IgD-negative memory B cell (primary cell): Measurements from ENCODE around the gene UFD1. TPM values are rescaled to one million over a fixed set of nuclear protein-coding genes. Genes with fewer than 3 reads are reported as not detected.
A peak's percentile ranks its signal among the peaks of the same experiment; 100 is the strongest.
"Not testable (repeated sequence)": the region's sequence is repeated elsewhere in the genome, so short reads cannot be mapped to it uniquely, and the experiment has no call there.

ENCODE experiments used
- H3K27ac Mint-ChIP-seq, 3 donors: one replicate each; pipeline ENCODE4 v1.8.0; 2020 to 2022; ENCODE audit warnings: mild to moderate bottlenecking in 3 of 3, mixed read lengths in 3 of 3, moderate library complexity in 1 of 3
- H3K27me3 Mint-ChIP-seq: one replicate; pipeline ENCODE4 v1.8.0; 2021; ENCODE audit warnings: mixed read lengths
- H3K36me3 Mint-ChIP-seq: one replicate; pipeline ENCODE4 v1.8.0; 2020; ENCODE audit warnings: mild to moderate bottlenecking, mixed read lengths
- H3K4me1 Mint-ChIP-seq, 3 donors: one replicate each; pipeline ENCODE4 v1.8.0; 2020 to 2022; ENCODE audit warnings: mixed read lengths in 3 of 3, mild to moderate bottlenecking in 1 of 3
- H3K4me3 Mint-ChIP-seq, 4 donors: one replicate each; pipeline ENCODE4 v1.8.0; 2020 to 2022; ENCODE audit warnings: mild to moderate bottlenecking in 4 of 4, mixed read lengths in 4 of 4, moderate library complexity in 3 of 4
- H3K9me3 Mint-ChIP-seq, 3 donors: one replicate each; pipeline ENCODE4 v1.8.0; 2020 to 2021; ENCODE audit warnings: mixed read lengths in 3 of 3, mild to moderate bottlenecking in 1 of 3
- polyA plus RNA-seq: library from polyadenylated mRNA; unstranded; fragments of 300-500 nt; fragmentation: Illumina TruSeq; gene quantifications from one replicate; pipeline ENCODE4 v1.2.3, GENCODE V29; 2021

UFD1 gene
- polyA plus RNA-seq, 1 donor from 2014 or later = 52.1 TPM

DNA sequence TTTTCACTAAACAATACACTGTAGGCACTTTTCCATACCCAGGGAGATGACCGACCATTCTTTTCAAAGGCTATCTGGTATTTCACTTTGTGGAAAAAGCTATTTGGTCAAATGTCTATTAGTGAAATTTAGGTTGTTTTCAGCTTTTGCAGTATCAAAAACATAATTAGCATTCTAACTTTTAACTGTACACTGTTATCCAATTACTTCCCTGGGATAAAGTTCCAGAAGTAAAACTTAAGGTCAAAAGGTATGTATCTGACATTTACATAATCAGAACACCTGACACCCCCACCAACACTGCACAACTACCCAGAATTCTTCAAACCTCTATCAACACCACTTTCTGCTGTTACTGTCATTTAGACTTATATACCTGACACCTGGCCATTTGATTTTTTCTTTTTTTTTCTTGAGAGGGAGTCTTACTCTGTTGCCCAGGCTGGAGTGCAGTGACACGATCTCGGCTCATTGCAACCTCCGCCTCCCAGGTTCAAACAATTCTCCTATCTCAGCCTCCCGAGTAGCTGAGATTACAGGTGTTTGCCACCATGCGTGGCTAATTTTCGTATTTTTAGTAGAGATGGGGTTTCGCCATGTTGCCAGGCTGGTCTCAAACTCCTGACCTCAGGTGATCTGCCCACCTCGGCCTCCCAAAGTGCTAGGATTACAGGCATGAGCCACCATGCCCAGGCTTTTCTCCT lies 33.6 kb downstream of the UFD1 start:
- Mint-ChIP-seq H3K4me3 (peak overlapping the region in 3 of 4 donors; percentile 4 to 72 (median 57)), H3K27ac (peak overlapping the region in 2 of 3 donors; percentile 6 to 31), H3K4me1 (peaks cover 25 to 38% (median 25%) of the 10 kb centered on the region in 3 donors)
- not testable (repeated sequence) for H3K27me3 Mint-ChIP-seq, H3K36me3 Mint-ChIP-seq, H3K9me3 Mint-ChIP-seq

DNA sequence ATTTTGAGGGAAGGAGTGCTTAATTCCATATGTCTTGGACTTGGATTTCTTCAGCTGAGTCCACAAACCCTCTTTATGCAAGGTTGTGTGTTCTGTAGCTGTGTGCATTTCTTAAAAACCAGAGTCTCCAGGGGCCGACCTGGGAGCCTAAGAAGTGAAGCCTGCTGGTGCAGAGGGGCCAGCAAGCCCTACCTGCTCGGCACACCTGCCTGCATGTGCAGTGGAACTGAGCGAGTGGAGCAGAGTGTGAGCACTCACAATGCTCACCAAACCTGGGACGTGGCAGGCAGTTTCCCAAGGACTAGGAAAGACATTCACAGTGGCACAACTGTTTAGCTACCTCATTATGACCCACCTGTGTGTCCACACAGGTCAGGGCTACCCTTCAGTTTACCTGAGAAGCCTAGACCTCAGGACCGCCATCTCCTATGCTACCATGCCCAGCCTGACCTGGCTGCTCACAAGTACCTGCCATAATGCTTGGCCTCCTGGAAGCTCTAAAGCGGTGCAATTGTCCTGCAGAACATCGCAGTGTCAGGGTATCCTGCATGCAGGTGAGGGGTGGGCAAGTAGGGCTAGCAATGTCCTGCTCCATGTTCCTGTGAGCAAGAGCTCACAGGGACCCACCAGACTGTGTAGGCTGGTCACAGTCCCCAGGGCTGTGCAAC lies 35.3 kb downstream of the UFD1 start:
- Mint-ChIP-seq H3K27ac (peak overlapping the region in 2 of 3 donors; percentile 1 to 34), H3K4me1 (peaks cover 22 to 37% (median 25%) of the 10 kb centered on the region in 3 donors), H3K36me3 (peaks cover 2% of the 10 kb centered on the region), H3K4me3 (peak overlapping the region in 1 of 4 donors; percentile 48), H3K27me3 (no peaks in the 10 kb centered on the region), H3K9me3 (no peaks in the 10 kb centered on the region)

DNA sequence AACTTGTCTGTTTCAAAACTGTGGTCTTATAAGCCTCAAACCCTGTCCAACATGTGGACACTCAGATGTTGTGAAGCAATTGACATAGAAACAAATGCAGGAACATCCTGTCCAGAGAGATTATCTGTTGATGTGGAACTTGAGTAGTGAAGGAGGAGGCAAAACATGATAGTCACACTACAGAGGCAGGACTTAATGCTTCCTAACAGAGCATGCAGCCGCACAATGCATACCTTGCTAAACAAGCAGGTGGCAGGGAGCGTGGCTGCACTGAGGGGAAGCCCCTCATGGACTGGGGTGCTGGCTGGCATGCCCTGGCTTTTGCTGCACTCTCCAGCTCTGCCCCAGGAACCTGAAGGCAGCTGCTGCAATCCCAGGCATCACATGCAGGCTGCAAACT lies 36.8 kb downstream of the UFD1 start:
- Mint-ChIP-seq H3K27me3 (no peaks in the 10 kb centered on the region), H3K27ac (peak overlapping the region in 1 of 3 donors; percentile 43), H3K4me3 (peak overlapping the region in 1 of 4 donors; percentile 72), H3K4me1 (peaks cover 16 to 29% (median 20%) of the 10 kb centered on the region in 3 donors), H3K36me3 (peaks cover 2% of the 10 kb centered on the region), H3K9me3 (no peaks in the 10 kb centered on the region)

DNA sequence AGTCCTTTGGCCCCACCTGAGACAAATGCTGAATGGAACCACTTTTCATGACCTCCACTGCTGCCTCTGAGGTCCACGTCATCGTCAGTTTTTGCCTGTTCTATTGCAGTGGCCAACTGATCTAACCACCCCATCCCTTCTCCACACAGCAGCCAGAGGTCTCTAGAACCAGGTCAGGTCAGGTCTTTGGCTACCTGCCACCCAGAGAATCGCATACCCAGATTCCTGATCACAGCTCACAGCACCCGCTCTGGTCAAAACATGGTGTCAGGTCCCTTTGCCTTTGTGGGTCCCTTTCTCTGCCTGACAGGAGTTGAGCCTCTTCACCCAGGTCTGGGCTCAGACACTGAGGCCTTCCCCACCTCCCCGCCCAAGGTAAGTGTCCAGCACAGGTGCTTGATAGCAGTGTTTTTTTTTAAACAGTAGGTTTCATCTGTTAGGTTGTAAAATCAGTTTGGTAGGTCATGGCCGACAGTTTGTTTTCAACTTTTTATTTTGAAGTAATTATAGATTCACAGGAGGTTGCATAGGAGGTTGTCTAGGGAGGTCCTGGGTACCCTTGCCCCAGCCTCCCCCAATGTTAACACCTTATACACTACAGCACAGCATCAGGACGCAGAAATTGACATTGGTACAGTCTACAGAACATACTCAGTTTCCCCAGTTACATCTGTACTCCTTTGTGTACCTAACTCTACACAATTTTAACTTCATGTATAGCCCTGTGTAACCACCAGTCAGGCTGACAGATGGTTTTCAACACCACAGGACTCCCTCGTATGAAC lies 38.4 kb downstream of the UFD1 start:
- H3K27ac Mint-ChIP-seq = peak overlapping the region in 1 of 3 donors; percentile 73
- H3K4me3 Mint-ChIP-seq = peak overlapping the region in 1 of 4 donors; percentile 32
- H3K36me3 Mint-ChIP-seq = peaks cover 2% of the 10 kb centered on the region
- peaks cover 9 to 21% (median 10%) of the 10 kb centered on the region in 3 donors for H3K4me1 Mint-ChIP-seq
- H3K27me3 Mint-ChIP-seq = no peaks in the 10 kb centered on the region
- H3K9me3 Mint-ChIP-seq = no peaks in the 10 kb centered on the region

DNA sequence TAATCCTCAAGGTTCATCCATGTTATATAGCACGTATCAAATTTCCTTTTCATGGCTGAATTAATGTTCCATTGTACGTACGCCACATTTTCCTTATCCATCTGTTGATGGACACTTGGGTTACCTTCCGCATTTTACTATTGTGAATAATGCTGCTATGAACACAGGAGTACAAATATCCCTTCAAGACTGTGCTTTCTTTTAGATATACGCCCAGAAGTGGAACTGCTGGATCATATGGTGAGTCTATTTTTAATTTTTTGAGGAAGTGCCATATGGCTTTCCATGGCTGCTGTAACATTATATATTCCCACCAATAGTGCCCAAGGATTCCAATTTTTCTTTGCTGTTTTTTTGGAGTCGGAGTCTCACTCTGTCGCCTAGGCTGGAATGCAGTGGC lies 40.7 kb downstream of the UFD1 start:
- Mint-ChIP-seq H3K27me3 (no peaks in the 10 kb centered on the region), H3K27ac (peak overlapping the region in 1 of 3 donors; percentile 39), H3K4me1 (peaks cover 16 to 23% (median 18%) of the 10 kb centered on the region in 3 donors), H3K9me3 (no peaks in the 10 kb centered on the region), H3K4me3 (peak overlapping the region in 1 of 4 donors; percentile 13), H3K36me3 (no peaks in the 10 kb centered on the region)

DNA sequence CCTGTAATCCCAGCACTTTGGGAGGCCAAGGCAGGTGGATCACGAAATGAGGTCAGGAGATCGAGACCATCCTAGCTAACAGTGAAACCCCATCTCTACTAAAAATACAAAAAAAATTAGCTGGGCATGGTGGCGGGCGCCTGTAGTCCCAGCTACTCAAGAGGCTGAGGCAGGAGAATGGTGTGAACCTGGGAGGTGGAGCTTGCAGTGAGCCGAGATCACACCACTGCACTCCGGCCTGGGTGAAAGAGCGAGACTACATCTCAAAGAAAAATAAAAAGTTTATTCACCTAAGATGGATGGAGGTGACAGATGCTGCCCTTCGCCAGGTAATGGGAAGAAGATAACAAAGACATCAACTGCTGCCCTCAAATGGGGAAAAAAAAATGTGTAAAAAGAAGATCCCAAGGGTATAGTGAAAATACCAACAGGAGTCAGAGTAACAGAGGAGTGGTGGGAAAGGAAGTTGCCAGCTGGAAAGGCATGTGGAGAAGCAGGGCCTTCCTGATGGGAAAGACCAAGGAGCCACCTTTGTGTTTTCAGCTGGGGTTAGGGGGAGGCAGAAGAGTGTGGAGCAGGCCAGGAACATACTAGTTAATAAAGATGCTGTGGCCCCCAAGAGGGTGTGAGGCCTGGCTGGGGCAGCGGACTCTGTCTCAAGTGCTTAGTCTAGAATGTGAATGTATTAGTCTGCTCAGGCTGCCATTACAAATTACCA lies 42.4 kb downstream of the UFD1 start:
- not testable (repeated sequence) for H3K27me3 Mint-ChIP-seq, H3K36me3 Mint-ChIP-seq, H3K9me3 Mint-ChIP-seq, H3K4me3 Mint-ChIP-seq, H3K27ac Mint-ChIP-seq
- peaks cover 24 to 27% (median 25%) of the 10 kb centered on the region in 3 donors for H3K4me1 Mint-ChIP-seq

DNA sequence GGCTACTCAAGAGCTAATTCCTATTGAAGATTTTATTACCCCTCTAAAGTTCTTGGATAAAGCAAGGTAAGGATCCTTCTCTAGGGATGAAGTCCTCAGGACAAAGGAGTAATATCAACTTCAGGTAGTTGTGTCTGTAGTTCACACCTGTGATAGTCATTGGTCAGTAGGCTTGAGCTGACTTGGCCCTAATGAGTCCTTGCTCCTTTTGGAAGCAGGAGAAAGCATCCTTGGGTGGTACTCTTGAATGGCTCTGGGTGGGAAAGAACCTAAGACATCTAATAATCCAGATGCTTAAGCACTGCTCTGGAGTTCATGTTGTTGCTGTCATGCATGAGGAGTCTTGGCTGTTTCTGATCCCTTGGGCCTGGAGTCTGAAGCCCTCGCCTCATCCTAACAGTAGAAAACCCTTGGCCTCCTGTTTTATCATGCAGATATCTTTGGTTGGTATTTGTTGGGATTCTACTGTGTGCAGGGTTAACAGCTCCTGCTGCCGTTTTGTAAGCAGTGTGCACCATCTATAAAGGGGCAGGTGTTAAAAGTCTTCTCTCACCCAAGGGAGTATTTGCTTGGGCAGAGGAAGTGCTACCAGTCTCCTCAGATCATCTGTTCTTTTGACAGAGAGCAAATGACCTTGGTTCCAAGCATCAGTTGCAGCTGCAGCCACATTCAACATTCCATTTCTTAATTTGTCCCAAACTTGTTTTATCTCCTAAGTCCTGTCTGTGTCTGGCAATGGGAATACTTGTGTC lies 44.0 kb downstream of the UFD1 start:
- Mint-ChIP-seq H3K27me3 (no peaks in the 10 kb centered on the region), H3K27ac (peak overlapping the region; percentile 88 to 100 (median 96)), H3K9me3 (no peaks in the 10 kb centered on the region), H3K4me3 (peak overlapping the region; percentile 39 to 100 (median 74)), H3K4me1 (peaks cover 29 to 32% (median 31%) of the 10 kb centered on the region in 3 donors), H3K36me3 (no peaks in the 10 kb centered on the region)

DNA sequence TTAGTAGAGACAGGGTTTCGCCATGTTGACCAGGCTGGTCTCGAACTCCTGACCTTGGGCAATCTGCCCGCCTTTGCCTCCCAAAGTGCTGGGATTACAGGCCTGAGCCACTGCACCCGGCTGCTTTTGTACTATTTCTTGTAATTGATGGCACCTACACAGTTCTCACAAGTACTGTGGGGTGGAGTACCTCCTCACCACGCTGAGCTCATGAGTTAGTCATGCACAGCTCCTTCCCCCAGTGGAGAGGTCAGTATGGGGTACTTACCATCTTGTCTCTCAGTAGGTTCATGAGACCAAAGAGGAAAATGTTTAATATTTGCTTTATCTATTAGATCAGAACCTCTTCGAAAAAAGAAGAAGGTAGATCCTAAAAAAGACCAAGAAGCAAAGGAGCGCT lies 44.6 kb downstream of the UFD1 start:
- Mint-ChIP-seq H3K27me3 (no peaks in the 10 kb centered on the region), H3K27ac (peak overlapping the region; percentile 88 to 100 (median 96)), H3K4me1 (peaks cover 35 to 38% (median 37%) of the 10 kb centered on the region in 3 donors), H3K4me3 (peak overlapping the region; percentile 46 to 100 (median 63)), H3K36me3 (no peaks in the 10 kb centered on the region), H3K9me3 (no peaks in the 10 kb centered on the region)

DNA sequence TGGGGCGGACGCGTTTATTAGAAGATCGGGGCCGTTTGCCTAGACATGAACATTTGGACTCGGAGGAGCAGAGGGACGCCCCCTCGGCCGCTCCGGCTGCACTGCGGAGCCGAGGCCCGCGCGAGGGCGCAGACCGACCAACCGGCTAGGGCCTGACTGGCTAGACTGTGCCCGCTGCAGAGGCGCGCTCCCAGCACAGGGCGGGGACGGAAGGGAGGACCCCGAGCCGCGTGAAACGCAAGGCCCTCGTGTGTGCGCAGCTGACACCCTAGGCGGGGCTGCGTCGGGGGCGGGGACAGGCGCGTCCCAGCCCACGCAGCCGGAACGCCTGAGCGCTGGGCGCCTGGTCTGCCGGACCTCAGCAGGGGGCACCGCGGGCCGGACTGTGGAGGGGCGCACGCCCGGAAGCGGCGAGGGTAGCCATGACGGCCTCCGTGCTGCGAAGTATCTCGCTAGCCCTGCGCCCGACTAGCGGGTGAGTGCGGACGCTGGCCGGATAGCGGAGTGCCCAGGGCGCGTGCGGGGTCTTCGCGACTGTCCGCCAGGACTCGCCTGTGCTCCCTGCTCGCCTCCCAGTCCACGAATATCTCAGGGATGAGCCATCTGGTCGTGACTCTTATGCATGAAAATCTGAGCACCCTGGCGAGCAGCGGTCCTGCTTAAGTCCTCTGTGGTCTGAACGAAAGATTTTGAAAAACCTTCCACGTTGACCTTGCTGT lies 46.7 kb downstream of the UFD1 start, which contains the start of gene MRPL40:
Gene MRPL40, plus strand, starts transcription at position 413 of the 719 bp plus-strand sequence. Its CDS starts 10 bp downstream, at position 423.
- H3K27ac Mint-ChIP-seq = peak within 1 kb of the TSS; percentile 82 to 100 (median 98)
- peaks cover 2% of the 10 kb centered on the region for H3K36me3 Mint-ChIP-seq
- H3K4me1 Mint-ChIP-seq = peaks cover 45 to 48% (median 48%) of the 10 kb centered on the region in 3 donors
- H3K27me3 Mint-ChIP-seq = no peaks in the 10 kb centered on the region
- H3K4me3 Mint-ChIP-seq = peak within 1 kb of the TSS; percentile 94 to 100 (median 96)
- no peaks in the 10 kb centered on the region for H3K9me3 Mint-ChIP-seq

DNA sequence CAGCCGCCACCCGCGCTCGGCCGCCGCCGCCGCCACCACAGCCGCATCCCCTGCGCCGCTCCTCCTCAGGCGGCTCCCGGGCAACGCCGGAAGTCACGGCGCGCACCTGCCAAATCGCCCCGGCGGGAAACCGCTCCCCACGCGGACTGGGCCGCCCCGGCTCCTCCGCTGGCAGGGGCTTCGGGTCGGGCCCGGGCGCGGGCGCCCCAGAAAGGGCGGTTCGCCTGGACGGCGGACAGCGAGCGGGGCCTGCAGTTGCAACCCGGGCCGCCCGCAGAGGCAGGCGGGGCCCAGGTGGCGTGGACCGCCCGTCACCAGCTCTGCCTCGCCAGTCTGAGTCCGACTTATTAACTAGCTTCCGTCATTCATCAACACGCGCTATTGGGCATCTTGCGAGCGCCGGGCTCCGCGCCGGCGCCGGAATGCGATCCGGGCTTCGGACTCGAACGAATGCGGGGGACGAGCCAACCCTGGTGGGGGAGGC lies 47.3 kb downstream of the UFD1 start, which contains the start of gene HIRA:
Gene HIRA, minus strand, starts transcription at position 85 of the 484 bp plus-strand sequence. CDS start 257 bp downstream, outside the sequence.
- Mint-ChIP-seq H3K4me1 (peaks cover 47 to 52% (median 48%) of the 10 kb centered on the region in 3 donors), H3K9me3 (no peaks in the 10 kb centered on the region), H3K36me3 (peaks cover 2% of the 10 kb centered on the region), H3K4me3 (peak within 1 kb of the TSS; percentile 94 to 100 (median 96)), H3K27ac (peak within 1 kb of the TSS; percentile 88 to 100 (median 98)), H3K27me3 (no peaks in the 10 kb centered on the region)

DNA sequence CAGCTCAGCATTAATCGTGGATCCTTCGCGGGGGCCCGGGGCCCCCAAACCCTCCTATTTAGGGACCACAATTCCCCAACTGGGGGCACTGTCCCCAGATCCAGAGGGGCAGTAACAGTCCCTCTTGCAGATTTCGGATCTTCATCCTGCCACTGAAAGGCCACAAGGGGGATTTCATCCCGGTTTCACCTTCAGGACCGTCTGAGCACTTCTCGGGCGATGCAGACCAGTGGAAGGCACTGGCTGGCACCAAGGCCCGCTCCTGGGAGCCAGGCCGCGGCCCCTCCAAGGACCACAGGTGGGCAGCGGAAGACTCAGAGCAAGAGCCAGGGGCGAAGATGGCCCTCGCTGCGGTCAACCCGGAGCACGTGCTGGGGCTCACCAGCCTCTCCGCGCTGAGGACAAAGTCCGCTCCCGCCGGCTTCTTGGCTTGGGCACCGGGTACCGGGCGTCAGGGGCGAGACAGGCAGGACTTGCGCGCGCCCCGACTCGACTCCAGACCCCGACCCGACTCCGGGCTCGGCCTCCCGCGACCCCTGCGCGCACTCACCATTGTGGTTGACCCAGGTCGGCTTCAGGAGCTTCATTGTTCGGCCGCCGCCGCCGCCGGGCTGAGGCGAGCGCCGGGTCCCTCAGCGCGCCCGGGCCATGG lies 48.0 kb downstream of the UFD1 start:
- H3K27ac Mint-ChIP-seq = peak overlapping the region; percentile 88 to 100 (median 94)
- peak overlapping the region; percentile 93 to 100 (median 94) for H3K4me3 Mint-ChIP-seq

DNA sequence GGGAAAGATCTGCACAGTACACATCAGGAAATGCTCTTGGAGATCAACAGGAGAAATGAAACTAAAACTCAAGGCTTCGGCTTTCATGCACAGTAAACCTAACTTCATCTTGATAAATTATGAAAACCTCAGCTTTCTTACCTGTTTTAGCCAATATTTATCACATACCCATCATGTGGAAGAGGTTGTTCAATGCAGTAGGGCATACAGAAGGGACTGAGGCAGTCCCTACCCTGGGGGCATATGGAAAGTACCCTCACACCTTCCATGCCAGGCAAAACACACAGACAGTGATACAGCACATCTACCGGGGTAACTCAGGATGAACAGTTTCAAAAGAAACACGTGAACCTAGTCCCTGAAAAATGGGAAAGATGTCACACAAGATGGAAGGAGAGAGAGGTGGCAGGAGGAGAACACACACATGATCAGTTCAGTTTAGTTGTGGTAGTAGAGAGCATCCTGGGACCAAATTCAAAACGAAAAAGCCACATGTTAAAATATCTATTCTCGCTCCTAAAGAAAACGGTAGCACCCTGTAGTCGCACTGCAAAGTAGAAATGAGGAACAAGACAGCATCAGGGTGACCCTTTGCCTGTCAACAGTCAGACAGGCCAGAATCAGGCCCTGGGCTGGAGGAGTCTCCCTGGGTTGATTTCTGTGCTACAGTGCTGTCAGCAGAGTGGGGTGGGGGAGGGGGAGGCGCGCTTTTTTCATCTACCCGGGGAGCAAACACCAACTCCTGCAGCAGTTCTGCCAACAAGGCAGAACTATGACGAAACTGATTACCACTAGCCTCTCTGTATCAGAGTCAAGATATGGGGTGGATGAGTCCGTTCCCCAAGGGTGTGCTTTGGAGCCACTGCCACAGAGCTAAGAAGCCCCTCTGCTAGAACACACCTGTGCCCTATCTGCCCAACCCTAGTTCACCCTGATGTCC lies 48.8 kb downstream of the UFD1 start:
- H3K36me3 Mint-ChIP-seq = peaks cover 2% of the 10 kb centered on the region
- H3K27ac Mint-ChIP-seq = peak overlapping the region; percentile 87 to 94 (median 88)
- peak overlapping the region; percentile 93 to 100 (median 94) for H3K4me3 Mint-ChIP-seq
- H3K27me3 Mint-ChIP-seq = no peaks in the 10 kb centered on the region
- peaks cover 49 to 53% (median 51%) of the 10 kb centered on the region in 3 donors for H3K4me1 Mint-ChIP-seq
- H3K9me3 Mint-ChIP-seq = no peaks in the 10 kb centered on the region

More for the DNA sequence above, 48.0 kb downstream of the UFD1 start:
- peaks cover 2% of the 10 kb centered on the region for H3K36me3 Mint-ChIP-seq
- no peaks in the 10 kb centered on the region for H3K9me3 Mint-ChIP-seq
- H3K4me1 Mint-ChIP-seq = peaks cover 52 to 59% (median 53%) of the 10 kb centered on the region in 3 donors
- H3K27me3 Mint-ChIP-seq = no peaks in the 10 kb centered on the region
